Large intestine (tissue), 3 donors: ENCODE results near the gene LRRC7. TPM values are rescaled to one million over a fixed set of nuclear protein-coding genes. Genes with fewer than 3 reads are reported as not detected.
"Not testable (repeated sequence)": the region's sequence is repeated elsewhere in the genome, so short reads cannot be mapped to it uniquely, and the experiment has no call there.

Experiments
- DNase-seq, 2 donors: peaks; one replicate each; pipeline versions ENCODE4 v3.0.0 to v3.0.0-alpha.2; 2013
- H3K27ac ChIP-seq: one replicate; pipeline ENCODE4 v1.5.1; 2013; ENCODE audit warnings: low read length
- H3K27me3 ChIP-seq: 2 replicates; pipeline ENCODE4 v1.6.1; 2013; ENCODE audit warnings: low read length; ENCODE audit not compliant: control insufficient read depth, insufficient read depth
- H3K36me3 ChIP-seq: 2 replicates; pipeline ENCODE4 v1.6.1; 2013; ENCODE audit warnings: low read length; ENCODE audit not compliant: control insufficient read depth, insufficient read depth
- H3K4me1 ChIP-seq: one replicate; pipeline ENCODE4 v1.6.1; 2013; ENCODE audit warnings: low read length; ENCODE audit not compliant: control insufficient read depth, insufficient read depth
- H3K4me3 ChIP-seq: one replicate; pipeline ENCODE4 v1.5.1; 2013; ENCODE audit warnings: low read length
- H3K9me3 ChIP-seq: one replicate; pipeline ENCODE4 v1.6.1; 2013; ENCODE audit warnings: mild to moderate bottlenecking, low read depth, low read length, moderate library complexity; ENCODE audit not compliant: control insufficient read depth
- WGBS: methylation state at CpG from one replicate; pipeline ENCODE4 v1.1.5; 2013; ENCODE audit warnings: low lambda C conversion rate; ENCODE audit not compliant: insufficient coverage; 5-methylcytosine and 5-hydroxymethylcytosine counted together
- polyA plus RNA-seq: library from polyadenylated mRNA; unstranded; fragments of 120-200 nt; gene quantifications from one replicate; pipeline ENCODE4 v1.2.1, GENCODE V29; 2013

The LRRC7 gene
- polyA plus RNA-seq, 1 donor: 5.1 TPM

- Histone ChIP-seq H3K4me1 (no peaks in the 10 kb centered on the region), H3K9me3 (no peaks in the 10 kb centered on the region), H3K27ac (no peak overlapping the region), H3K4me3 (no peak overlapping the region), H3K27me3 (no peaks in the 10 kb centered on the region), H3K36me3 (no peaks in the 10 kb centered on the region)
- DNase-seq: no peak
Measured at GRCh38 chr1:69852706-69853105, 285.0 kb downstream of the LRRC7 start.

- Histone ChIP-seq H3K27me3 (no peaks in the 10 kb centered on the region), H3K27ac (no peak overlapping the region), H3K4me1 (no peaks in the 10 kb centered on the region), H3K9me3 (no peaks in the 10 kb centered on the region), H3K4me3 (no peak overlapping the region), H3K36me3 (no peaks in the 10 kb centered on the region)
- DNase-seq: no peak
- 100% methylated on average over 1 of the region's 1 CpG for WGBS
Measured at GRCh38 chr1:69858534-69858933, 290.8 kb downstream of the LRRC7 start.

GRCh38 chr1:69861641-69862040 is 293.9 kb downstream of the LRRC7 start:
- Histone ChIP-seq H3K4me3 (no peak overlapping the region), H3K9me3 (no peaks in the 10 kb centered on the region), H3K27ac (no peak overlapping the region), H3K4me1 (no peaks in the 10 kb centered on the region), H3K36me3 (no peaks in the 10 kb centered on the region), H3K27me3 (no peaks in the 10 kb centered on the region)
- no peak for DNase-seq
- WGBS: 60% methylated on average over 1 of the region's 5 CpGs

GRCh38 chr1:69862906-69863305 is 295.2 kb downstream of the LRRC7 start:
- no peak for DNase-seq
- Histone ChIP-seq H3K27ac (no peak overlapping the region), H3K36me3 (no peaks in the 10 kb centered on the region), H3K4me3 (no peak overlapping the region), H3K27me3 (no peaks in the 10 kb centered on the region), H3K9me3 (no peaks in the 10 kb centered on the region), H3K4me1 (no peaks in the 10 kb centered on the region)
- WGBS: no CpG with 5 or more reads among the region's 1 CpG

GRCh38 chr1:69863704-69864103 is 296.0 kb downstream of the LRRC7 start:
- WGBS: 60% methylated on average over 1 of the region's 1 CpG
- H3K27ac ChIP-seq: no peak overlapping the region
- H3K4me1 ChIP-seq: no peaks in the 10 kb centered on the region
- no peaks in the 10 kb centered on the region for H3K9me3 ChIP-seq
- no peaks in the 10 kb centered on the region for H3K27me3 ChIP-seq
- no peaks in the 10 kb centered on the region for H3K36me3 ChIP-seq
- DNase-seq: no peak
- no peak overlapping the region for H3K4me3 ChIP-seq

- no peaks in the 10 kb centered on the region for H3K4me1 ChIP-seq
- no peak for DNase-seq
- H3K27ac ChIP-seq: no peak overlapping the region
- H3K27me3 ChIP-seq: no peaks in the 10 kb centered on the region
- no peaks in the 10 kb centered on the region for H3K36me3 ChIP-seq
- H3K4me3 ChIP-seq: no peak overlapping the region
- 60% methylated on average over 2 of the region's 3 CpGs for WGBS
- H3K9me3 ChIP-seq: no peaks in the 10 kb centered on the region
Measured at GRCh38 chr1:69871412-69871811, 303.7 kb downstream of the LRRC7 start.

- H3K27ac ChIP-seq: no peak overlapping the region
- no peaks in the 10 kb centered on the region for H3K9me3 ChIP-seq
- no peak overlapping the region for H3K4me3 ChIP-seq
- DNase-seq: no peak
- no peaks in the 10 kb centered on the region for H3K27me3 ChIP-seq
- no peaks in the 10 kb centered on the region for H3K4me1 ChIP-seq
- H3K36me3 ChIP-seq: no peaks in the 10 kb centered on the region
- 71% methylated on average over 1 of the region's 3 CpGs for WGBS
Measured at GRCh38 chr1:69878338-69878737, 310.6 kb downstream of the LRRC7 start.

- no CpG with 5 or more reads among the region's 14 CpGs for WGBS
- not testable (repeated sequence) for H3K27me3 ChIP-seq, H3K36me3 ChIP-seq, H3K27ac ChIP-seq, H3K4me3 ChIP-seq, H3K9me3 ChIP-seq, H3K4me1 ChIP-seq, DNase-seq
Measured at GRCh38 chr1:69888016-69888415, 320.3 kb downstream of the LRRC7 start.

- no peak overlapping the region for H3K4me3 ChIP-seq
- 80% methylated on average over 1 of the region's 1 CpG for WGBS
- DNase-seq: no peak
- H3K27me3 ChIP-seq: no peaks in the 10 kb centered on the region
- no peaks in the 10 kb centered on the region for H3K9me3 ChIP-seq
- H3K27ac ChIP-seq: no peak overlapping the region
- no peaks in the 10 kb centered on the region for H3K36me3 ChIP-seq
- no peaks in the 10 kb centered on the region for H3K4me1 ChIP-seq
Measured at GRCh38 chr1:69888657-69889056, 320.9 kb downstream of the LRRC7 start.

GRCh38 chr1:69898403-69898947 is 330.8 kb downstream of the LRRC7 start:
- Histone ChIP-seq H3K4me1 (no peaks in the 10 kb centered on the region), H3K27ac (no peak overlapping the region), H3K36me3 (no peaks in the 10 kb centered on the region), H3K4me3 (no peak overlapping the region), H3K27me3 (no peaks in the 10 kb centered on the region), H3K9me3 (no peaks in the 10 kb centered on the region)
- 90% methylated on average over 2 of the region's 5 CpGs for WGBS
- no peak for DNase-seq

GRCh38 chr1:69911301-69911801 is 343.6 kb downstream of the LRRC7 start:
- no peaks in the 10 kb centered on the region for H3K9me3 ChIP-seq
- H3K27ac ChIP-seq: no peak overlapping the region
- no peaks in the 10 kb centered on the region for H3K36me3 ChIP-seq
- no peak for DNase-seq
- H3K27me3 ChIP-seq: no peaks in the 10 kb centered on the region
- no peaks in the 10 kb centered on the region for H3K4me1 ChIP-seq
- H3K4me3 ChIP-seq: no peak overlapping the region
- no CpG with 5 or more reads among the region's 1 CpG for WGBS
